Dedifferentiated amniotic fluid mesenchymal stem cell (primary cell): ENCODE data around the gene PIGM.
"Not testable (repeated sequence)": the region's sequence is repeated elsewhere in the genome, so short reads cannot be mapped to it uniquely, and the experiment has no call there.

Experiments used
- DNase-seq: peaks from one replicate; pipeline ENCODE4 v3.0.0-alpha.2; 2016; ENCODE audit errors: extremely low spot score

The PIGM gene

DNA sequence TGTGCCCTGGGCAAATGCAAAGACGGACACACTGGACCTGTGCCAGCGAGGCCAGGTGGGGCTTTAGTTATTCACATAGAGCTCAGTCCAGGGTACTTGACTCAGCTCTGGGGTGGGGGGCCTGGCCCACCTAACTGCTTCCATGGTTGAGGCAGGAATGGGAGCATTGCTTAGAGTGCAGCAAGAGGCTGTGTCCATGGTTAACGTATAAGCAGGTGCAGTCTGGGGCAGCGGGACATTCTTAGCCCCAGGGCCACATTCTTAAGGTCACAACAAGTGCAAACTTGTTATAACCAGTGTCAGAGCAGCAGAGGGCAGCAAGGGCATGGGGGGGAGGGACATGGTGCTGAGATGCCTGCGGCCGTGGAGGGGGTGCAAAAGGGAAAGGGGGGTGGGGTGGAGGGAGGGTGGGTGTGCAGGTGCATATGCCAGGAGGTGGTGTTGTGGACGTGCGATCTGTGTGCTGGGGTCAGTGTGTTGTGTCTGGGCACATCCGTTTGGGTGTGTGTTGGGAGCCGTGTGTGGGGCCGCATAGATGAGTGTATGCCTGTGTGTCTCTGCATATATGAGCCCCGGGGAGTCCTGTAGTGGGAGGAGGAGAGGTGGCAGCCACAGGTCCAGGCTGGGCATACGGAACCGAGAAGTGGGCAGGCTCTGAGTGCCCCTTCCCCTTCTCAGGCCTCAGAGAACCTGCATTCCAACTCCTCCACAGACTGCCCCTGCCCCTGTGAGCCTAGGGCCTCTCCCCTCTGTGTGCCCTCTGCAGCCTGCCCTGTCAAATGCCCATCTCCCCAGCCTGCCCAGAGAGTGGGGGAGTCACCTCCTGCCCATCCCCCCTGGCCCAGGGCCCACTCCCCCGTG is 29.8 kb upstream of the PIGM start:
- no peak for DNase-seq

DNA sequence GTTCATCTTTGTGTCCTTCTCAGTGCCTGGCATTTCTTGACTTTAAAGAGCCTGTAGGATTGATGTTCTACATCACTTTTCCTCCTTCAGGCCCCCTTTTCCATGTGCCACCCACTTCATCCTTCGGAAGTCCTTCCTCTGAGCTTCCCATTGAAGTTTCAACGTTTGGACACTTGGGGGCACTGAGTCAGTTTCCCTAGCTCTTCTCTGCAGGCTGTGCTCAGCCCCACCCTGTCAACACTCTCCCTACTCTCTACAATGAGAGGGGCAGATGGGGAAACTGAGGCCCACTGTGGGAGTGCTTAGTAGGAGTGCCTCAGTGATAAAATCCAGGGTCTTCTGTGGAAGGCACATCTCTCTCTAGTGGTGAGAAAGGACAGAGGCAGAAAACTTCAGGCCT is 26.3 kb upstream of the PIGM start:
- DNase-seq, result no peak

DNA sequence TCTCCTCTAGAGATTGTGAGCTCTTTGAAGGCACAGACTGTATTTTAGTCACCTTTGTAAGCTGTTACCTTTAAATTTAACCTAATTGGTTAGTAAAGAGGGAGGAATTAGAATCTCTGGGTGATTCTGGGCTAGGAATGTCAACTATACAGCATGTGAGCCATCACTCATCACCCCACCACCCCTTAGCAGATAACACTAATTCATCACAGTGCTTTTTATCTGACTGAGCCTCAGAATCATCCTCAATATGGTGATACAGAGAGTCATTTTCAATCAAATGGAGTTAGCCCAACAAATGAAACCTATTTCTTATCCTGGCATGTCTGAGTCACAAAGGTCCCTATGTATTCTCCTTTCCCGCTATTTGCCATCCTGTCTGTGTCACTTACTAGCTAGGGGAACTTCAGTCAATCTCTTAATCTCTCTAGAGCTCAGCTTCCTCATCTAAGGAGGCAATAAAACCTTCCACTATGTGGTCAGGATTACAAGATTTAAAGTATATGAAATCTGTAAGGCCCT is 24.9 kb upstream of the PIGM start:
- DNase-seq, result no peak

DNA sequence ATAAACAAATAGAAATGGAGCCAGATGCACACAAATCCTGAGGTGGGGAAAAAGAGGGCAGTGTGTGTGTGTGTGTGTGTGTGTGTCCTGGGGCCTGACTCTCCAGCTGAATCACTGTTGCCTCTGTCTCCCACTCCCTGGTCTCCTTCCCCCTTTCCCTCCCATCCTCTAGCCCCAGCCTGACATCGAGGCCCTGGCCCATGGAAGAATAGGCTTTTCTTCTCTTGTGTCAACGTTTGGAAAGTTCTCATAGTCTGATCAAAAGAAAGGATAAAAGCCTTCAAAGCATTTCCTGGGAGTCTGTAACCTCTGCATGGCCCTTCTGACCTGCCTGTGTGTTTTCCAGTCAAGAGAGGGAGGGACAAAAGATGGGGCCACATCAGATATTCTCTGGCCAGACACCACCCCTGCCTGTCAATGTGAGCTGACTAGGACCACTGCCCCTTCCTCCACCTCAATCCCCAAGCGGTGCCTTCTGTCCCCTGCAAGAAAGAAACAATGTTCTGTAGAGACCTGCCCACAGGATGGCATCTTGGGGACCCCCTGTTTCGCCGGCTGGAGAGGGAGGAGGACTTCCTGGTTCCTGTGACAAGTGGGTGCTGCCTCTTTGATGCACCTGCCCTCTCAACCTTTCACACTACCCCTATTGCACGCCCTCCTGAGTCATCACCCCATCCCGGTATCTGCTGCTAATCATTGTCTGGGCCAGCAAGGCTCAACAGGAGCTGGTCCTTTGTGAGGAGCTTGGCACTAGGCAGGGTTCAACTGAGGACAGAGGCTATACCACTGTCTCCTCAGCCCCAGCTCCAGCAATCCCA is 22.0 kb upstream of the PIGM start:
- DNase-seq, result no peak

DNA sequence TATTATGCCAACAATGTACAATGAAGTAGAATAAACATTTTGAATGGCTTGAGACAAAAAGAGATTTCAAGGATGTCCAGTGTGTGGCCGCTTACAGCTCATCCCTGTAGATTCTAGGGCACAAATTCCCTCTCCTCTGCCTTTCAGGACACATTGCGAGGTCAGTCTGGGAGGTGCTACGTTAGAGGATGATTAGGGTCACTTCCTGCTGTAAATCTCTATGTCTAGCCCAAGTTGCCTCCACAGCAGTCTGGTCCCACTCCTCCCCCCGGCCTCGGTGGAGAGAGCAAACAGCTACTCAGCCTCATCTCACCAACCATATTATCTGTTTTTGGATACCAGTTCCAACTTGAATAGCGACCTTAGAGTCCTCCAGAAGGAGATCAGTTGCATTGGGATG is 21.1 kb upstream of the PIGM start:
- DNase-seq, result no peak

DNA sequence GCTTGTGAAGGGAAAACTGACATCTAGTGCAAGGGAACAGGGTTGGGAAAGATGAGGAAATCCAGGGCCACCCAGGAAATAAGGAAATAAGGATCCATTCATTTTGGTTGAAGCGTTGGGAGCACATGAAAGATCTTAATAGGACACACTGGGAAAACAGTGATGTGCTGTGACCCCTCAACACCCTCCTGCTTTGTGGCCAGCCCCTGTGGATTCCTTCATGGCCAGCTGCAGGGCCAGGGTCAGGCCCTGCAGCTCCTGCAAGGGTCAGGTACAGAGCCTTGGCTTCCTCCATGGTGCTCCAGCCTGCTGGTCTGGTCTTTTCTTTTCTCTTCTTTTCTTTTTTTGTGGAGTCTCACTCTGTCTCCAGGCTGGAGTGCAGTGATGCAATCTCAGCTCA is 18.8 kb upstream of the PIGM start:
- no peak for DNase-seq

DNA sequence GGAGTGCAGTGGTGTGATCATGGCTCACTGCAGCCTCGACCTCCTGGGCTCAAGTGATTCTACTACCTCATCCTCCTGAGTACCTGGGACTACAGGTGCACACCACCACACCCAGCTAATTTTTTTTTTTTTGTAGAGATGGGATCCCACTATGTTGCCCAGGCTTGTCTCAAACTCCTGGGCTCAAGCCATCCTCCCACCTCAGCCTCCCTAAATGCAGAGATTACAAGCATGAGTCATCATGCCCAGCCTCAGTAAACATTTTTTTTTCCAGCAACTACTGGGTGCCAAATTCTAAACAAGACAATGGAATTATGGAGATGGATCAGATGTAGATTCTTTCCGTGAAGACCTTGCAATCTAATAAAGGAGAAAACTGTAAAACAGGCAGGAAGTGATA is 18.4 kb upstream of the PIGM start:
- DNase-seq, result not testable (repeated sequence)

DNA sequence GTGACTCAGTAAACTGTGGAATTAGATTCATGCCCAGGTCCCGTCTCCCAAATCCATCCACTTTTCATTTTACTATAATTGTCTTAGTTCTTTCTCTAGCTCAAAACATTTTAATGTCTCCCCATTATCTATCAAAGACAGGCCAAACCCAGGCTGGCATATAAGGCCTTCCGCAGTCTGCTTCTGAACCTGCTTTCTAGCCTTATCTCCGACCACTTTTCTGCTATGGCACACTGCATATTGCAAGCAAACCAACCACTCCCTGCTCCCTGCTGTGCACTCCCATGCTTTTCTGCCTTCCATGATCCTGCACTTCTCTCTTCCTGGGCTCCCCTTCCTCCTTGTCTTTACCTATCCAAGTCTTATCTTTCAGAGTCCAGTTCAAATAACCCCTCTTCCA is 17.3 kb upstream of the PIGM start:
- DNase-seq, result no peak

DNA sequence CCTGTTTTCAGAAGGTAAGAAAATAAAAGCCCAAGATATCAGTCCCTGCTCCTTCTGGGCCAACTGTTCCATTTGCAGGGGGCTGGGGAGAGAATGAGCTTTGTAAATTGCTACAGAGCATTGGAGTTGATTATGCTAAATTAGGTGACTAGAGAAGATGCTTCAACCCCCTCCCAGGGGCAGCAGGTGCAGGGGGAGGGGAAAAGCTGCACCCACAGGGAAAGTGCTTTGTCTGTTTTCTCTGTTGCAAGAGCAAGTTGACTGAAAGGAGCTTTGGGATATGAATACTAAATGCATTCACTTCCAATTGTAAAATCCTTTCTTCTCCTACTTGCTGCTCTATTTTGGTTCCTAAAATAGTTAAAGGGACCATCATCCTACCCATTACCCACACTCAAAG is 16.5 kb upstream of the PIGM start:
- no peak for DNase-seq

DNA sequence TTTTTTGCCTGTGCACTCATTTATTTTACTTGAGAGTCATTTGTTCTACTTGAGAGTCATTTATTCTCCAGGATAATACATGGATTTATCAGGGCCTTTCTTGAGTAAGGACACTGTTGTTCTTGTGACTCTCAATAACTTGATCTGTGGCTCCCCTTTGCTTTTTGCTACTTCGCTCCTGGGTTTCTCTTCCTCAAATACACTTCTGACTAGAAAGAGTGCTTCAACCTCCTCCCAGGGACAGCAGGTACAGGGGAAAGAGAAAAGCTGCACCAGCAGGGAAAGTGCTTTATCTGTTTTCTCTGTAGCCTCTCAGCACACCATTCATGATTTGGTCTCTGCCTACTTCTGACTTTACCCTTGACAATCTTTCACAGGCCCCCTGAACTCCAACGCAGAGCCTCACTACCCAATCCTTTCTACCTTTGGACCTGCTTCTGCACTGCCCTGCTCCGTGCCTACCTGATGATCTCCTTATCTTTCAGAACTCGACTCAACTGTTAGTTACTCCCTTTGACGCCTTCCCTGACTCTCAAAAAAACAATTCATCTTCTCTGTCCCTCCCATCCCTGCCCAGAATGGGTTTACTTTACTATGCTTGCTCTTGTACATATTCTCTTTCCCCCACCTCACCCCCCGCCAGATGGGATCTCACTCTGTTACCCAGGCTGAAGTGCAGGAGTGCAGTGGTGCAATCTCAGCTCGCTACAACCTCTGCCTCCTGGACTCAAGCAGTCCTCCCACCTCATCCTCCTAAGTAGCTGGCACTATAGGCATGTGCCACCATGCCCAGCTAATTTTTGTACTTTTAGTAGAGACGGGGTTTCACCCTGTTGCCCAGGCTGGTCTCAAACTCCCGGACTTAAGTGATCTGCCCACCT is 15.6 kb upstream of the PIGM start:
- DNase-seq, result no peak

DNA sequence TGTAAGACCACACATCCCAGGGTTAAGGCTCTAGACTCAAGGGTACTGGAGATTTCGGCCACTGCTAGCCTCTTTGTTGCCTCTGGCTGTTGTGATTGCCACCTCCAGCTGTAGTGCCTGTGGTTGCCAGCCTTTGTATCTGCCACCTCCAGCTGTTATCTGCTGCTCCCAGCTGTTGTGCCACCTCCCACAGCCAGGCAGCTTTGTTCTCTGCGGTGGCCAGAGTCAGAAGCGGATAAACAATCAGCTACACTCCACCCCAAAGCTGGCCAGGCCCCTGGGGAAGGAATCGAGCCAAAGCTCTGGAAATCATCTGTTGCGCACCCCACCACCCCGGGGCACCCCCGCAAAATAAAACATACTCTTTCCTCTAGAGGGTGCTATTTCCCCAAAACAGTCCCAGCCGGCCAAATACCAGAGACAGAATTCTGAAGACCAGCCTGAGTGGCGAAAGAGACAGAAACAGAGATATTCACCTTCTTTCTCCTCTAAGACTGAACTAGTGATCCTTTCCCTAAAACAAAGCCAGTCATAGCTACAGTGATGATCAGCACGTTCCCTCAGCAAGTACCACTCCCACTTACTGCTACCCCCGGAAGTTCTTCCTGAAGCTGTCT is 14.8 kb upstream of the PIGM start:
- peak; percentile 56 for DNase-seq

DNA sequence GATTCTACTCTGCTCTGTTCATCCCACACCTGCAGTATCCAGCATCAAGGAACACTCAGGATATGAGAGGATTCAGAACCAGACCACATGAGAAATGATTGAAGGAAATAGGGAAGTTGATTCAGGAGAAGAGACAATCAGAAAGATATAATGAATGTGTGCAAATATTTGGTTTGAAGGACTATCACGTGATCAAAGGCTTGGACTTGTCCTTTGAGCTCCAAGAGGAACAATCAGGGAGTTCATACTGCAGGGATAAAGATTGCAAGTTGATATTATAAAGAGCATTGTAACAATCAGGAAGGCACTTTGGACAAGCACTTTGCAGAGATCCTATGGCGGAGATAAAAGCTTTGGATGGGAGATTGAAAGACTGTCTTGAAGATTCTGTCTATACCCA is 13.9 kb upstream of the PIGM start:
- no peak for DNase-seq

DNA sequence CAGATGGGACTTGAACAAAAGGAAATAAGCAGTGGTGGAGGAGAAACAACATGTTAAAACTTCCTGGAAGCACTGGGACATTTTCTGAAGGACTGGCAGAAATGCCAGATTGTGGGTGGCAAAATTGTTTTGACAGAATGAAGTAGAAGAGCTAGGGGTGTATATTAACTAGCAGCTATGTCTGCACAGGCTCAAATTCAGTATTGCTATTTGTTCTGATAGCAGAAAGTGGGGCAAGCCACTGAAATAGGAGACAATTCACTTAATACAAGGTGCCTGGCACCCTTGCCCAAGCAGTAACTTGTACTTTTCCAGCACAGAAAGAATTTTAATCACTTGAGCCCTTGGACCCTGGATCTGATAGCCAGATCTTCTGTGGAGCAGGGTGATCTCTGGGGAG is 11.8 kb upstream of the PIGM start:
- DNase-seq, result no peak

DNA sequence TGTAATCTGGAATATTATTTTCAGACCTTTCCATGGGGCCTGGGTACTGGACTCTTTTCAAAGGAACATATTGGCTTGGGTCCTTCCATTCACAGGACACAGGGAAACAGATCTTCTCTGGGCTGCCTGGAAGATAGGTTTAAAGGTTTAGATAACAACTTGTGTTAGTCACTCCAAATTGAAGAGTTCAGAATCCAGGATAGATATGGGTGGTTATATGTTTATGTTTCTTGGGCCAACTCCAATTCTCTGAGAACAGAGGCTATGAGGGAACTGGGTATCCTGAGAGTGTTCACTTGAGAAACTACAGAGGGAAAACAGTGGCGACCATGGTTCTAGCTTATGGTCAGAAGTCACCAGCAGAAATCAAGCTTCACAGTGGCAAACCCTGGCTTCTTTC is 8.7 kb upstream of the PIGM start:
- DNase-seq, result no peak

DNA sequence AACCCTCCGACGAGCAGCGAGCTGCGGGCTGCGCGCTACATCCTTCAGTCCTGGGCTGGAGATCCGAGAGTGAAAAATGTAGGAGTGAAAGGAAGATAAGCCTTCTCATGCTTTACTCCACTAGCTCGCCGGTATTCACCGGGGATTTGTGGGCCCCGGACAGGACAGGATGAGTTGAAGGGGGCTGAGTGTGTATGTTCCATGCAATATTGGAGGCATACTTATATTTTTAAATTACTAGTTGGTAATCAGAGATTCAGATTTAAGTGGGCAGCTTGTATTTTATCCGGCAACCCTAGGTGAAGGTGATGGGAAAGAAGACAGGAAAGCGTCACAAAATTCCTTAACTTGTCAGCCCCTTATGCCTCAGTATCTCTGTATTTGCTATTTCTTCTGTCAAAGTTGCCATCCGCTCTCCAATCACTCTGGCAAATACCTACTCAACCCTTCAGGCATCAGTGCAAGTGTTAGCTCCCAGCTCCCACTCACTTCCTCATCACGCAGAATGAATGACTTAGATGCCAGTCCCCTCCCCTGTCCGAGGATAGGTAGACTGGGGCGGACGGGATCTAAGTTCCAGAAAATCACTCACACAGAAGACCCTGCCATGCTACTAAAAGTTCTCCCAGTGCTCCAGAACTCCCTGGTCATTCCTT is 503 bp upstream of the PIGM start:
- no peak for DNase-seq

DNA sequence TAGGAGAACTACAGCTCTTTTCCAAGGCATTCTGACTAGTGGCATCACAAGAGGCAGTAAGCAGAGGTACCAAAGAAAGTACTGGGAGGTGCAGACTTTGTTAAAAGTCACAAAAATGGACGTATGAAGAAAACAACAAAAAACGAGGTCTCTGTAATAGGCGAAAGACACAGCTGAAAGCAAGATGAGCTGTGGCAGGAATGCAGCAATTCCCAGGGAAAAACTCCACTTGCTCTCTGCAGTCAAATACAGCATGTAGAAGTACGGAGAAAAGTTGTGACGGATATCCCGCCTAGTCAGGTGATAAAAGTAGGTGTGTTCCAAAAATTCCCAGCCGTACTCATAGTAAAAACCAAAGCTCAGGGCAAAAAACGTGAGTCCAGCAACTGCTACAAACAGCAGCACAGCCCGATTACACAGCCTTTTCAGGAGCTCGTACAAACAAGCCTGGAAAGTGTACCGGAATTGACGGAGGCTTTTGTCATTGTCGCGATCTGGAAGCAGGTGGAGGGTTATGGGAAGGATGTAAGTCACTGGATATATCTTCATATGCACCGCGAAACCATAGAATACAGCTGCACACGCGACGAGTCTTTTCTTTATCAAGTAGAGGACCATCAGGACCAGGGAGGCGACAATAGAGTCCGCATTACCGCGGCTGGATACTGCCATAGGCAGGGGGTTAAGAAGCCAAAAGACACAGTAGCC is 979 bp downstream of the PIGM start:
- no peak for DNase-seq

DNA sequence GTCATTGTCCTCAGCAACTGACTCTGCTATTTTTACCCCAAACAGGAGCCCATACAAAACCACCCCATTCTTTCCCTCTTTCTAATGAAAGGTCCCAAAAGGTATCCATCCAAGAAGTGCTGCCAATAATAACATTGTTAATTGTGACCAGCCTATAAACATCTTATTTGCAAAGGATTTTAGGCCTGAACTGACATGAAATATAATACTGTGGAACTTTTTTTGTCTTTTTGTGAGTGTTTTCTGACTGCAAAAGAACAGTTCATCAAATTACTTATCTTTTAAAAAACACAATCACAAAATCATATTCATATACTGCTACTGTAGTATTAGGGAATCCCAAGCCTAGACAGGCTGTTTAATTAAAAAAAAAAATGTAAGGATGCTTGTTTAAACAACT is 3.4 kb downstream of the PIGM start:
- no peak for DNase-seq

DNA sequence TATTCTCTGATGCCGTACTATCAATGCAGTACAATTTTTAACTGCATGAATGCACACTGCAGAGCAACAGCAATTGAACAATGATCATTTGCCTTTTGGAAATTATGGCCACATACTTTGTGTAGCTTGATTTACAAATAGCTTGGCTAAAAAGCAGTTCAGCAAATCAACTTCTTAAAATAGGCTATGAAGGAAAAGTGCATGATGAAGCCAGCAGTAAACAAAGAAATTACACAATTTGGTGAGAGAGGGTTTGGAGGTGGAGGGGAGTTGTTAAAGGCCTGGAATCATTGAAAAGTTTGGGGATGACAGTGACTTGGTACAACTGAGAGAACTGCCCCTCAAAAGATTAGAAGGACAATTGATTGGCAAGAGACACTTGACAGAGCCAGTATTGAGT is 6.5 kb downstream of the PIGM start:
- no peak for DNase-seq

DNA sequence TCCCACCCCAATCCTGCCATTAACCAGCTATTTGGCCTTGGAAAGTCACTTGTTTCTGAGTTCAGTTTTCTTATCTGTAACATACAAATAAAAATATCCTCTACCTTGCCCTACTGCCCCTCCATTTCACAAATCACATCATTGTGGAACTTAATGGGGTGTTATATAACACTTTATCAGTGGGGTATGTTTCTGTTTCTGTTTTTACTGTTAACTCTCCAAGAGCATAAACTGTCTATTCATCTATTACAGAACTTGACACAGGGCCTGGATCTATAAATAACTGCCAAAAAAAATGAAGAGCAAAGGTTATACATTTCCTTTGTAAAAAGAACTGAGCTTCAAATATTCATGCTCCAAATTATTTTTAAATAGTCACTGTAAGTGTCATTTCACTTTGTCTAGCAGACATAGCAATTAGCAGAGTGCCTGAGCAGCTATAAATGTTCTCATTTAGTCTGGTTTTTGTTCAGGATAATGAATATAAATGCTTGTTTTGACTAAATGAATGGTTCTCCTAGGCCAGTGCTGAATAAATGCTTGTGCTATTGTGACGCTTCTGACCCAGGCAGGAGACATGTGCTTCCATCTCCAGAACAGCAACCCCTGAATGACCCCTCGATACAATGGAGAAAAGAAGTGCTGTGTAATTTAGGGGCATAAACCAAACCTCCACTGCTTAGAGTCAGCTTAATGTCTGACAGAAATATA is 7.4 kb downstream of the PIGM start:
- DNase-seq, result no peak
